IMR-90 (cell line): ENCODE results near the gene WDR17. TPM values are rescaled to one million over a fixed set of nuclear protein-coding genes. Genes with fewer than 3 reads are reported as not detected.

Experiments
- ATAC-seq: fragments of 200-7000 bp; cut with Tn5 transposase; 2 replicates; pipeline ENCODE4 v1.9.1; 2020; ENCODE audit warnings: low read depth, mild to moderate bottlenecking, moderate library complexity
- BruUV-seq: library from RNA; stranded (reverse); fragments of 400-500 nt; replicated peaks from 2 replicates; lab custom pipeline; 2021; lab: Mats Ljungman, UMichigan
- CTCF ChIA-PET: fragments of 300-600 bp; formaldehyde crosslinking; extraction: SDS; loops from one replicate; lab custom pipeline; 2021; ENCODE audit warnings: antibody characterized with exemption; lab: Yijun Ruan, JAX
- POLR2A ChIA-PET: fragments of 300-600 bp; sonication (Branson Sonifier 250); formaldehyde crosslinking; loops from one replicate; lab custom pipeline; 2022; ENCODE audit warnings: antibody characterized with exemption; ENCODE audit not compliant: unreplicated experiment; lab: Charles Lee
- DNase-seq: peaks from one replicate; pipeline ENCODE4 v3.0.0; 2013
- H2AFZ ChIP-seq: replicated peaks from 2 replicates; pipeline ENCODE3; 2013; ENCODE audit warnings: low read length, mild to moderate bottlenecking; ENCODE audit not compliant: poor library complexity
- H2AK5ac ChIP-seq: 2 replicates; pipeline ENCODE4 v1.6.1; 2013; ENCODE audit warnings: low read depth, low read length, inconsistent platforms
- H2AK9ac ChIP-seq: replicated peaks from 2 replicates; pipeline ENCODE3; 2013; ENCODE audit warnings: mild to moderate bottlenecking, low read depth, low read length, moderate library complexity; ENCODE audit not compliant: poor library complexity
- H2BK120ac ChIP-seq: 2 replicates; pipeline ENCODE4 v1.6.1; 2013; ENCODE audit warnings: low read depth, low read length, inconsistent platforms
- H2BK15ac ChIP-seq: 3 replicates; pipeline ENCODE4 v1.6.1; 2013; ENCODE audit warnings: low read depth, low read length, inconsistent platforms
- H2BK20ac ChIP-seq: 2 replicates; pipeline ENCODE4 v1.6.1; 2013; ENCODE audit warnings: low read depth, mild to moderate bottlenecking, inconsistent platforms, low read length, moderate library complexity
- H2BK5ac ChIP-seq: 2 replicates; pipeline ENCODE4 v1.6.1; 2013; ENCODE audit warnings: mild to moderate bottlenecking, low read depth, low read length, inconsistent platforms; ENCODE audit not compliant: poor library complexity, severe bottlenecking
- H3K14ac ChIP-seq: replicated peaks from 2 replicates; pipeline ENCODE4 v1.6.1; 2013; ENCODE audit warnings: low read depth, low read length, inconsistent platforms
- H3K18ac ChIP-seq: 2 replicates; pipeline ENCODE4 v1.6.1; 2013; ENCODE audit warnings: low read depth, low read length, control low read depth
- H3K23ac ChIP-seq: 2 replicates; pipeline ENCODE4 v1.6.1; 2013; ENCODE audit warnings: low read depth, low read length, inconsistent platforms
- H3K27ac ChIP-seq: 2 replicates; pipeline ENCODE4 v1.5.1; 2013; ENCODE audit warnings: mild to moderate bottlenecking, control low read depth, low read length; ENCODE audit not compliant: insufficient read depth
- H3K27me3 ChIP-seq: 2 replicates; pipeline ENCODE4 v1.6.1; 2013; ENCODE audit warnings: low read length; ENCODE audit not compliant: control insufficient read depth, insufficient read depth
- H3K36me3 ChIP-seq: 2 replicates; pipeline ENCODE4 v1.6.1; 2013; ENCODE audit warnings: low read length, mixed read lengths; ENCODE audit not compliant: control insufficient read depth, insufficient read depth
- H3K4ac ChIP-seq: 2 replicates; pipeline ENCODE4 v1.6.1; 2013; ENCODE audit warnings: low read depth, low read length, inconsistent platforms
- H3K4me1 ChIP-seq: 2 replicates; pipeline ENCODE4 v1.6.1; 2013; ENCODE audit warnings: low read length, mixed read lengths; ENCODE audit not compliant: control insufficient read depth, insufficient read depth
- H3K4me2 ChIP-seq: 2 replicates; pipeline ENCODE4 v1.6.1; 2013; ENCODE audit warnings: low read depth, mild to moderate bottlenecking, control low read depth, low read length, moderate library complexity
- H3K4me3 ChIP-seq: 2 replicates; pipeline ENCODE4 v1.5.1; 2013; ENCODE audit warnings: low read depth, mild to moderate bottlenecking, control low read depth, low read length, moderate library complexity; ENCODE audit not compliant: insufficient read depth
- H3K56ac ChIP-seq: 2 replicates; pipeline ENCODE4 v1.6.1; 2013; ENCODE audit warnings: low read length, inconsistent platforms; ENCODE audit not compliant: insufficient read depth; ENCODE audit errors: extremely low read depth
- H3K79me1 ChIP-seq, 2 experiments: 2 replicates each; pipeline ENCODE4 v1.6.1; 2013; ENCODE audit warnings: low read length in 2 of 2, inconsistent platforms in 1 of 2, low read depth in 1 of 2
- H3K9ac ChIP-seq: 2 replicates; pipeline ENCODE4 v1.6.1; 2013; ENCODE audit warnings: low read depth, low read length, control low read depth
- H3K9me1 ChIP-seq: 2 replicates; pipeline ENCODE4 v1.6.1; 2013; ENCODE audit warnings: low read length, inconsistent platforms; ENCODE audit not compliant: insufficient read depth
- H3K9me3 ChIP-seq: 2 replicates; pipeline ENCODE4 v1.6.1; 2013; ENCODE audit warnings: low read length; ENCODE audit not compliant: control insufficient read depth, insufficient read depth
- H4K20me1 ChIP-seq: 2 replicates; pipeline ENCODE4 v1.6.1; 2013; ENCODE audit warnings: low read length, inconsistent platforms; ENCODE audit not compliant: insufficient read depth
- H4K5ac ChIP-seq: 2 replicates; pipeline ENCODE4 v1.6.1; 2013; ENCODE audit warnings: mild to moderate bottlenecking, low read depth, low read length, control low read depth
- H4K8ac ChIP-seq, 2 experiments: 2 replicates each; pipeline ENCODE4 v1.6.1; 2013; ENCODE audit warnings: low read depth in 2 of 2, low read length in 2 of 2, control low read depth in 1 of 2, inconsistent platforms in 1 of 2
- H4K91ac ChIP-seq: 2 replicates; pipeline ENCODE4 v1.6.1; 2013; ENCODE audit warnings: low read depth, low read length, inconsistent platforms; ENCODE audit not compliant: insufficient read depth
- CEBPB ChIP-seq: IDR thresholded peaks from 2 replicates; pipeline ENCODE4 v1.6.1; 2012; ENCODE audit warnings: low read depth, low read length, improper control_type of control experiment
- RAD21 ChIP-seq: IDR thresholded peaks from 2 replicates; pipeline ENCODE4 v1.6.1; 2012; ENCODE audit warnings: low read length, improper control_type of control experiment
- WGBS, 2 experiments: methylation state at CpG; one replicate each; pipeline versions ENCODE4 v1.1.5 to v1.1.7; 2013; ENCODE audit warnings: missing lambda C conversion rate in 2 of 2; ENCODE audit not compliant: insufficient read length in 1 of 2; ENCODE audit errors: extremely low coverage in 2 of 2; 5-methylcytosine and 5-hydroxymethylcytosine counted together
- dilution Hi-C: fragments of 300-500 bp; cut with HindIII; formaldehyde crosslinking; loops from one replicate; pipeline ENCODE4 v1.14.3; 2018; ENCODE audit warnings: low sequenced_read_pairs; ENCODE audit not compliant: unreplicated experiment
- in situ Hi-C: fragments of 300-500 bp; cut with MboI; formaldehyde crosslinking; loops from 3 replicates; pipeline ENCODE4 v1.14.3; 2019; ENCODE audit warnings: low sequenced_read_pairs, inconsistent platforms, mixed read lengths
- intact Hi-C: fragments of 100-400 bp; cut with micrococcal nuclease; formaldehyde crosslinking; loops from 2 replicates; pipeline ENCODE4 v1.10.0; 2022
- polyA plus RNA-seq, 3 experiments: library from polyadenylated mRNA; depleted of rRNA; stranded (reverse); fragments of >200 nt; gene quantifications; 2 replicates each; pipeline ENCODE4 v1.2.3, GENCODE V29; 2012; ENCODE audit warnings: low replicate concordance in 1 of 3
- total RNA-seq: library from RNA; depleted of rRNA; stranded (reverse); fragments of >200 nt; gene quantifications from 2 replicates; pipeline ENCODE4 v1.2.3, GENCODE V29; 2012

WDR17 gene
- total and polyA plus RNA-seq, 2 of the 4 experiments (the other 2 are of a cell fraction) = 0.53 to 0.54 TPM

- WGBS, 2 experiments = no CpG with 5 or more reads among the region's 4 CpGs
- DNase-seq (peak; percentile 35), ATAC-seq (peak; percentile 67)
- H4K91ac ChIP-seq = no peak overlapping the region
- no peaks in the 10 kb centered on the region for H3K4me1 ChIP-seq
- H3K18ac ChIP-seq = no peak overlapping the region
- ChIA-PET POLR2A (no interaction called here), CTCF (interaction anchor here (0.6 to 1.3 kb wide), 2 partner anchors 12 to 594 kb away, joined by 3 to 5 read pairs; no protein-coding TSS in a partner anchor)
- H3K36me3 ChIP-seq = no peaks in the 10 kb centered on the region
- H3K56ac ChIP-seq = no peak overlapping the region
- H2AFZ ChIP-seq = no peak overlapping the region
- no peak overlapping the region for H4K8ac ChIP-seq
- in situ Hi-C loops (no loop called here), dilution Hi-C loops (no loop called here), intact Hi-C loops (no loop called here)
- no peak overlapping the region for H3K9ac ChIP-seq
- no peak overlapping the region for H2AK5ac ChIP-seq
- no peaks in the 10 kb centered on the region for H3K27me3 ChIP-seq
- no peaks in the 10 kb centered on the region for H3K79me1 ChIP-seq
- H3K4me3 ChIP-seq = no peak overlapping the region
- H3K23ac ChIP-seq = no peak overlapping the region
- H2BK120ac ChIP-seq = no peak overlapping the region
- H3K9me1 ChIP-seq = no peaks in the 10 kb centered on the region
- no peaks in the 10 kb centered on the region for H4K20me1 ChIP-seq
- H3K9me3 ChIP-seq = no peaks in the 10 kb centered on the region
- H2BK20ac ChIP-seq = no peak overlapping the region
- H2BK15ac ChIP-seq = no peak overlapping the region
- H2AK9ac ChIP-seq = no peak overlapping the region
- H3K4ac ChIP-seq = no peak overlapping the region
- TF ChIP-seq RAD21 (no peak), CEBPB (peak; percentile 23; the same call in 1 of the 2 replicates)
- H3K4me2 ChIP-seq = no peak overlapping the region
- no peak overlapping the region for H4K5ac ChIP-seq
- no peak overlapping the region for H3K27ac ChIP-seq
- no peak overlapping the region for H2BK5ac ChIP-seq
- H3K14ac ChIP-seq = no peak overlapping the region
- no TSS peak for BruUV-seq
Observed at GRCh38 chr4:176125063-176125462, 59.4 kb downstream of the WDR17 start.
